GM12872 (cell line): Measurements from ENCODE around the gene WWOX.

Experiments used
- CTCF ChIP-seq: IDR thresholded peaks from 3 replicates; pipeline ENCODE4 v1.5.1; 2011; ENCODE audit warnings: low read depth, mild to moderate bottlenecking, low read length, moderate library complexity; ENCODE audit not compliant: insufficient read depth

WWOX gene

GRCh38 chr16:78147911-78148401 lies 48.5 kb downstream of the WWOX start:
- no peak for TF ChIP-seq CTCF

GRCh38 chr16:78150233-78150632 lies 50.8 kb downstream of the WWOX start:
- no peak for TF ChIP-seq CTCF

- TF ChIP-seq CTCF: no peak
Observed at GRCh38 chr16:78154729-78155461, 55.4 kb downstream of the WWOX start.

GRCh38 chr16:78155791-78156345 lies 56.4 kb downstream of the WWOX start:
- no peak for TF ChIP-seq CTCF

GRCh38 chr16:78161023-78161729 lies 61.7 kb downstream of the WWOX start:
- TF ChIP-seq CTCF: no peak

- no peak for TF ChIP-seq CTCF
Observed at GRCh38 chr16:78163772-78164670, 64.6 kb downstream of the WWOX start.

GRCh38 chr16:78170494-78170933 lies 71.1 kb downstream of the WWOX start:
- no peak for TF ChIP-seq CTCF
